Suppressor macrophage treated with lipopolysaccharide for 4 hours (primary cell): ENCODE data around the gene SAA4.

Source experiments
- DNase-seq: peaks from one replicate; pipeline ENCODE4 v3.0.0-alpha.2; 2020

Gene SAA4

DNA sequence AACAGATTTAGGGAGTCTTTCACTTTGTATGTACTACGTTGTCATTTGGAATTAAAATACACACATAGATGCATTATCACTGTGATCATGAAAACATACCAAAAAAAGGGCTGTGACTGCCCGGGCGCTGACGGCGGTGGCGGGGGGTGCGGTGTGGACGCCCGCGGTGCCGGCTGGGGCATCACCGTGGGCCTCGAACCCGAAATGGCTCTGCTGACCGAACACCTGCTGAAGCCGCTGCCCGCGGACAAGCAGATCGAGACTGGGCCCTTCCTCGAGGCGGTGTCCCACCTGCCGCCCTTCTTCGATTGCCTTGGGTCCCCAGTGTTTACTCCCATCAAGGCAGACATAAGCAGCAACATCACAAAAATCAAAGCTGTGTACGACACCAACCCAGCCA lies 47.8 kb downstream of the SAA4 start:
- DNase-seq, result no peak
